ENCODE measurements around the gene BTBD16.

DNA sequence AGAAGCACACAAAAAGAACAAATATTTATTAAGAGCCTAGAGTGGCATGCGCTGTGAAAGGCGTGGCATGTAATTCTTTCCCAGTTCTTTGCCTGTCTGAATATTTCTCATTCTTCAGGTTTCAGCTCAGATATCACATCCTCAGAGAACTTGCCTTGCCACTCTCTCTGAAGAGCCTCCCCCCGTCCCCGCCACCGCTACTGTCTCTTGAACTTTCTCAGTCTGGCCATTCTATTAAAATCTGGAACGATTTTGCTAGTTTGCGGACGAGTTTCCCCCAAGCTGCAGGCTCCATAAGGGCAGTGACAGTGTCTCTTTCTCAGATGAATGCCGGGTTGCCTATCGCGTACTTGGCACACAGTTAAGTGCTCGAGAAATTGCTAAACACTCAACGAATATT lies 102.6 kb downstream of the BTBD16 start:
- TF ChIP-seq POLR2AphosphoS5 (IDR thresholded peaks at IDR 0.05), result no peak
- TF ChIP-seq, protein P1, sequence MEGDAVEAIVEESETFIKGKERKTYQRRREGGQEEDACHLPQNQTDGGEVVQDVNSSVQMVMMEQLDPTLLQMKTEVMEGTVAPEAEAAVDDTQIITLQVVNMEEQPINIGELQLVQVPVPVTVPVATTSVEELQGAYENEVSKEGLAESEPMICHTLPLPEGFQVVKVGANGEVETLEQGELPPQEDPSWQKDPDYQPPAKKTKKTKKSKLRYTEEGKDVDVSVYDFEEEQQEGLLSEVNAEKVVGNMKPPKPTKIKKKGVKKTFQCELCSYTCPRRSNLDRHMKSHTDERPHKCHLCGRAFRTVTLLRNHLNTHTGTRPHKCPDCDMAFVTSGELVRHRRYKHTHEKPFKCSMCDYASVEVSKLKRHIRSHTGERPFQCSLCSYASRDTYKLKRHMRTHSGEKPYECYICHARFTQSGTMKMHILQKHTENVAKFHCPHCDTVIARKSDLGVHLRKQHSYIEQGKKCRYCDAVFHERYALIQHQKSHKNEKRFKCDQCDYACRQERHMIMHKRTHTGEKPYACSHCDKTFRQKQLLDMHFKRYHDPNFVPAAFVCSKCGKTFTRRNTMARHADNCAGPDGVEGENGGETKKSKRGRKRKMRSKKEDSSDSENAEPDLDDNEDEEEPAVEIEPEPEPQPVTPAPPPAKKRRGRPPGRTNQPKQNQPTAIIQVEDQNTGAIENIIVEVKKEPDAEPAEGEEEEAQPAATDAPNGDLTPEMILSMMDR (IDR thresholded peaks at IDR 0.05), result no peak
